KOPT-K1 (cell line): ENCODE measurements around the gene EDNRB.
"Not testable (repeated sequence)": the region's sequence is repeated elsewhere in the genome, so short reads cannot be mapped to it uniquely, and the experiment has no call there.

Experiments used
- H3K27ac ChIP-seq: fragments of 200-600 bp; sonication (generic); 2 replicates; pipeline ENCODE4 v1.5.1; 2016; ENCODE audit warnings: antibody characterized with exemption, mild to moderate bottlenecking, low read depth, low read length; ENCODE audit not compliant: poor library complexity, severe bottlenecking
- H3K36me3 ChIP-seq: fragments of 200-600 bp; sonication (generic); 2 replicates; pipeline ENCODE4 v1.5.1; 2017; ENCODE audit warnings: antibody characterized with exemption, mild to moderate bottlenecking, low read length, moderate library complexity; ENCODE audit not compliant: insufficient read depth
- H3K9me3 ChIP-seq: fragments of 200-600 bp; sonication (generic); 2 replicates; pipeline ENCODE4 v1.5.1; 2017; ENCODE audit warnings: antibody characterized with exemption, low read length, mild to moderate bottlenecking; ENCODE audit not compliant: insufficient read depth, poor library complexity, severe bottlenecking

The EDNRB gene

GRCh38 chr13:77918391-77919245 lies at the start of gene EDNRB:
Gene EDNRB, minus strand, starts transcription at chr13:77918831. Its CDS starts 258 bp downstream, at chr13:77918573.
- Histone ChIP-seq H3K9me3 (no peaks in the 10 kb centered on the region), H3K36me3 (no peaks in the 10 kb centered on the region), H3K27ac (no peak within 1 kb of the TSS)

GRCh38 chr13:77966671-77967070 lies 48.0 kb upstream of the EDNRB start:
- H3K27ac ChIP-seq = no peak overlapping the region
- H3K9me3 ChIP-seq = no peaks in the 10 kb centered on the region
- H3K36me3 ChIP-seq = no peaks in the 10 kb centered on the region

- Histone ChIP-seq H3K36me3 (no peaks in the 10 kb centered on the region), H3K9me3 (no peaks in the 10 kb centered on the region), H3K27ac (no peak overlapping the region)
Measured at GRCh38 chr13:77952737-77953136, 34.1 kb upstream of the EDNRB start.

- Histone ChIP-seq H3K27ac (no peak overlapping the region), H3K9me3 (no peaks in the 10 kb centered on the region), H3K36me3 (no peaks in the 10 kb centered on the region)
Measured at GRCh38 chr13:77952276-77952675, 33.6 kb upstream of the EDNRB start.

GRCh38 chr13:77946522-77946921 lies 27.9 kb upstream of the EDNRB start:
- H3K9me3 ChIP-seq = no peaks in the 10 kb centered on the region
- H3K36me3 ChIP-seq = no peaks in the 10 kb centered on the region
- H3K27ac ChIP-seq = no peak overlapping the region

GRCh38 chr13:77935063-77935462 lies 16.4 kb upstream of the EDNRB start:
- not testable (repeated sequence) for H3K36me3 ChIP-seq, H3K9me3 ChIP-seq, H3K27ac ChIP-seq

- H3K27ac ChIP-seq = no peak overlapping the region
- H3K36me3 ChIP-seq = no peaks in the 10 kb centered on the region
- no peaks in the 10 kb centered on the region for H3K9me3 ChIP-seq
Measured at GRCh38 chr13:77930430-77930829, 11.8 kb upstream of the EDNRB start.

GRCh38 chr13:77928909-77929308 lies 10.3 kb upstream of the EDNRB start:
- H3K9me3 ChIP-seq = no peaks in the 10 kb centered on the region
- no peaks in the 10 kb centered on the region for H3K36me3 ChIP-seq
- H3K27ac ChIP-seq = no peak overlapping the region

GRCh38 chr13:77925616-77926015 lies 7.0 kb upstream of the EDNRB start:
- Histone ChIP-seq H3K9me3 (no peaks in the 10 kb centered on the region), H3K36me3 (no peaks in the 10 kb centered on the region), H3K27ac (no peak overlapping the region)

GRCh38 chr13:77919921-77920294 lies 1.3 kb upstream of the EDNRB start:
- H3K36me3 ChIP-seq = no peaks in the 10 kb centered on the region
- no peaks in the 10 kb centered on the region for H3K9me3 ChIP-seq
- H3K27ac ChIP-seq = no peak overlapping the region

- no peak overlapping the region for H3K27ac ChIP-seq
- no peaks in the 10 kb centered on the region for H3K9me3 ChIP-seq
- H3K36me3 ChIP-seq = no peaks in the 10 kb centered on the region
Measured at GRCh38 chr13:77919246-77919920, 752 bp upstream of the EDNRB start.

- no peak overlapping the region for H3K27ac ChIP-seq
- H3K36me3 ChIP-seq = no peaks in the 10 kb centered on the region
- no peaks in the 10 kb centered on the region for H3K9me3 ChIP-seq
Measured at GRCh38 chr13:77916488-77916887, 2.1 kb downstream of the EDNRB start.

GRCh38 chr13:77915686-77916085 lies 2.9 kb downstream of the EDNRB start:
- H3K27ac ChIP-seq = no peak overlapping the region
- no peaks in the 10 kb centered on the region for H3K9me3 ChIP-seq
- no peaks in the 10 kb centered on the region for H3K36me3 ChIP-seq

- Histone ChIP-seq H3K27ac (no peak overlapping the region), H3K9me3 (no peaks in the 10 kb centered on the region), H3K36me3 (no peaks in the 10 kb centered on the region)
Measured at GRCh38 chr13:77913003-77913402, 5.6 kb downstream of the EDNRB start.

- H3K36me3 ChIP-seq = no peaks in the 10 kb centered on the region
- no peaks in the 10 kb centered on the region for H3K9me3 ChIP-seq
- H3K27ac ChIP-seq = no peak overlapping the region
Measured at GRCh38 chr13:77911751-77912150, 6.9 kb downstream of the EDNRB start.

GRCh38 chr13:77909827-77910226 lies 8.8 kb downstream of the EDNRB start:
- Histone ChIP-seq H3K27ac (no peak overlapping the region), H3K36me3 (no peaks in the 10 kb centered on the region), H3K9me3 (no peaks in the 10 kb centered on the region)
